Nephron progenitor cell (in vitro differentiated cells): Measurements from ENCODE around the gene WT1.

Experiments
- DNase-seq: peaks from one replicate; pipeline ENCODE4 v3.0.0; 2021
- H3K27ac Mint-ChIP-seq: 2 replicates; pipeline ENCODE4 v1.8.0; 2021; ENCODE audit warnings: mild to moderate bottlenecking, moderate library complexity, mixed read lengths
- H3K27me3 Mint-ChIP-seq: 2 replicates; pipeline ENCODE4 v1.8.0; 2021; ENCODE audit warnings: mild to moderate bottlenecking, low read depth, mixed read lengths; ENCODE audit not compliant: poor library complexity
- H3K36me3 Mint-ChIP-seq: 2 replicates; pipeline ENCODE4 v1.8.0; 2021; ENCODE audit warnings: low read depth, mixed read lengths
- H3K4me1 Mint-ChIP-seq: 2 replicates; pipeline ENCODE4 v1.8.0; 2021; ENCODE audit warnings: mixed read lengths
- H3K4me3 Mint-ChIP-seq: 2 replicates; pipeline ENCODE4 v1.8.0; 2021; ENCODE audit warnings: mild to moderate bottlenecking, moderate library complexity, mixed read lengths
- H3K9me3 Mint-ChIP-seq: 2 replicates; pipeline ENCODE4 v1.8.0; 2021; ENCODE audit warnings: mild to moderate bottlenecking, moderate library complexity, mixed read lengths
- CTCF ChIP-seq: fragments of 200-600 bp; sonication (generic); IDR thresholded peaks from 2 replicates; pipeline ENCODE4 v1.5.0; 2021; ENCODE audit warnings: antibody characterized with exemption

WT1 gene

GRCh38 chr11:32433914-32434355 is 1.4 kb downstream of the WT1 start:
- Mint-ChIP-seq H3K9me3 (no peaks in the 10 kb centered on the region), H3K4me3 (peak overlapping the region; percentile 90), H3K27me3 (peaks cover 87% of the 10 kb centered on the region), H3K4me1 (peaks cover 62% of the 10 kb centered on the region), H3K27ac (peak overlapping the region; percentile 67), H3K36me3 (peaks cover 44% of the 10 kb centered on the region)
- DNase-seq, result peak; percentile 21
- TF ChIP-seq CTCF, result no peak

GRCh38 chr11:32433101-32433913 is 2.0 kb downstream of the WT1 start:
- Mint-ChIP-seq H3K4me3 (peak overlapping the region; percentile 90), H3K27me3 (peaks cover 89% of the 10 kb centered on the region)
- DNase-seq, result peak; percentile 13

DNA sequence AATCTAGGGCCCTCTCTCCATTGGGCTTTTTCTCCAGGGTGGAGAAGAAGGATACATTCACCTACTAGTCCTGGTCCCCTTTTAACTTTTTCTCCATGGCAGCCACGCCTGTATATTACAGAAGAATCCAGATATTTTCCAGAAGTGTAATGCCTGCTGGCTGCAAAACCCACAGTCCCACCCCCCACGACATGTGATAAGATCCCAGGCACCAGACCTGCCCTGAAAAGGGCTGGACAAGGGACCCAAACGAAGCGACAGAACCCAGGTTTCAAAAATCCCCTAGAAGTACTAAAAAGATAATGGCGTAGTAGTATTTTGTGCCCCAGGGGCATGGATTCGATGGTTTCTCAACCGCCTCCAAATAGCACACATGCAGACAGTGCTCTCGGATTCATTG is 2.8 kb downstream of the WT1 start:
- TF ChIP-seq CTCF, result no peak
- Mint-ChIP-seq H3K27ac (peak overlapping the region; percentile 33), H3K4me1 (peaks cover 65% of the 10 kb centered on the region), H3K27me3 (peaks cover 90% of the 10 kb centered on the region), H3K4me3 (peak overlapping the region; percentile 90), H3K36me3 (peaks cover 46% of the 10 kb centered on the region), H3K9me3 (no peaks in the 10 kb centered on the region)
- no peak for DNase-seq

More at GRCh38 chr11:32433101-32433913, 2.0 kb downstream of the WT1 start:
- Mint-ChIP-seq H3K9me3 (no peaks in the 10 kb centered on the region), H3K27ac (peak overlapping the region; percentile 67), H3K4me1 (peaks cover 64% of the 10 kb centered on the region), H3K36me3 (peaks cover 42% of the 10 kb centered on the region)
- TF ChIP-seq CTCF, result no peak

- Mint-ChIP-seq H3K4me1 (peaks cover 74% of the 10 kb centered on the region), H3K9me3 (no peaks in the 10 kb centered on the region), H3K27ac (peak overlapping the region; percentile 84), H3K36me3 (peaks cover 62% of the 10 kb centered on the region), H3K4me3 (peak overlapping the region; percentile 90), H3K27me3 (peaks cover 92% of the 10 kb centered on the region)
- peak; percentile 71 for DNase-seq
- TF ChIP-seq CTCF, result peak; percentile 42
These were observed 4.6 kb downstream of the WT1 start for GRCh38 chr11:32430568-32431381.

GRCh38 chr11:32429477-32429876 is 5.9 kb downstream of the WT1 start:
- Mint-ChIP-seq H3K4me3 (peak overlapping the region; percentile 90), H3K36me3 (peaks cover 75% of the 10 kb centered on the region), H3K27ac (peak overlapping the region; percentile 90), H3K27me3 (peaks cover 100% of the 10 kb centered on the region), H3K9me3 (no peaks in the 10 kb centered on the region), H3K4me1 (peaks cover 85% of the 10 kb centered on the region)
- no peak for TF ChIP-seq CTCF
- peak; percentile 18 for DNase-seq
